Transverse colon (tissue), 4 donors: ENCODE measurements around the gene FAM89A.

Experiments used
- CTCF ChIP-seq, 5 experiments: fragments of 200-600 bp in 3 of 5; fragments of 450-650 bp in 2 of 5; sonication (generic) in 3 of 5; IDR thresholded peaks; 1 replicate in 2 of 5; 2 replicates in 3 of 5; pipeline ENCODE4 v1.5.1; 2016 to 2017; ENCODE audit warnings: antibody characterized with exemption in 5 of 5, inconsistent platforms in 3 of 5, mild to moderate bottlenecking in 2 of 5, moderate library complexity in 1 of 5
- POLR2A ChIP-seq: fragments of 450-650 bp; IDR thresholded peaks from one replicate; pipeline ENCODE4 v1.6.1; 2016; ENCODE audit warnings: antibody characterized with exemption, mild to moderate bottlenecking, moderate library complexity
- POLR2AphosphoS5 ChIP-seq, 3 donors: sonication (generic); formaldehyde crosslinking; IDR thresholded peaks; one replicate each; pipeline ENCODE4 v1.6.1; 2016; ENCODE audit warnings: antibody characterized with exemption in 3 of 3

- TF ChIP-seq CTCF (IDR thresholded peaks at IDR 0.05) (no peak), POLR2AphosphoS5 (IDR thresholded peaks at IDR 0.05) (no peak), POLR2A (no peak)
These were observed 35.4 kb upstream of the FAM89A start for GRCh38 chr1:231075497-231075896.
